Osteocyte (in vitro differentiated cells): ENCODE data around the gene ETV6. TPM values are rescaled to one million over a fixed set of nuclear protein-coding genes. Genes with fewer than 3 reads are reported as not detected.

Experiments used
- DNase-seq: peaks from one replicate; pipeline ENCODE4 v3.0.0; 2021; ENCODE audit warnings: mixed read lengths; ENCODE audit not compliant: unreplicated experiment; ENCODE audit errors: extremely low spot score
- H3K27ac Mint-ChIP-seq: one replicate; pipeline ENCODE4 v1.8.0; 2021; ENCODE audit warnings: mild to moderate bottlenecking, mixed read lengths; ENCODE audit not compliant: unreplicated experiment
- H3K27me3 Mint-ChIP-seq: one replicate; pipeline ENCODE4 v1.8.0; 2021; ENCODE audit warnings: mixed read lengths; ENCODE audit not compliant: unreplicated experiment
- H3K36me3 Mint-ChIP-seq: one replicate; pipeline ENCODE4 v1.8.0; 2021; ENCODE audit warnings: mixed read lengths; ENCODE audit not compliant: unreplicated experiment
- H3K4me1 Mint-ChIP-seq: one replicate; pipeline ENCODE4 v1.8.0; 2021; ENCODE audit warnings: mixed read lengths; ENCODE audit not compliant: unreplicated experiment
- H3K4me3 Mint-ChIP-seq: one replicate; pipeline ENCODE4 v1.8.0; 2021; ENCODE audit warnings: mild to moderate bottlenecking, moderate library complexity, mixed read lengths; ENCODE audit not compliant: unreplicated experiment
- H3K9me3 Mint-ChIP-seq: one replicate; pipeline ENCODE4 v1.8.0; 2021; ENCODE audit warnings: mixed read lengths; ENCODE audit not compliant: unreplicated experiment
- CTCF ChIP-seq: fragments of 200-600 bp; sonication (generic); IDR thresholded peaks from 2 replicates; pipeline ENCODE4 v1.5.0; 2021; ENCODE audit warnings: antibody characterized with exemption, mild to moderate bottlenecking, moderate library complexity
- total RNA-seq: library from RNA; stranded (reverse); gene quantifications from 2 replicates; pipeline ENCODE4 v1.2.1, GENCODE V29; 2021

ETV6 gene
- total RNA-seq, 1 donor from 2014 or later: 24.4 TPM

GRCh38 chr12:11734580-11735180 lies 85.2 kb downstream of the ETV6 start:
- Mint-ChIP-seq H3K36me3 (peaks cover 2% of the 10 kb centered on the region), H3K9me3 (no peaks in the 10 kb centered on the region), H3K4me1 (peaks cover 23% of the 10 kb centered on the region), H3K27ac (peak overlapping the region; percentile 16), H3K4me3 (no peak overlapping the region), H3K27me3 (no peaks in the 10 kb centered on the region)
- no peak for DNase-seq
- no peak for TF ChIP-seq CTCF

GRCh38 chr12:11738450-11738849 lies 89.0 kb downstream of the ETV6 start:
- peaks cover 8% of the 10 kb centered on the region for H3K4me1 Mint-ChIP-seq
- H3K36me3 Mint-ChIP-seq: peaks cover 2% of the 10 kb centered on the region
- no peaks in the 10 kb centered on the region for H3K27me3 Mint-ChIP-seq
- no peak for TF ChIP-seq CTCF
- H3K27ac Mint-ChIP-seq: no peak overlapping the region
- H3K4me3 Mint-ChIP-seq: no peak overlapping the region
- DNase-seq: no peak
- no peaks in the 10 kb centered on the region for H3K9me3 Mint-ChIP-seq

- DNase-seq: no peak
- TF ChIP-seq CTCF: no peak
- H3K9me3 Mint-ChIP-seq: no peaks in the 10 kb centered on the region
- H3K4me3 Mint-ChIP-seq: no peak overlapping the region
- peaks cover 1% of the 10 kb centered on the region for H3K36me3 Mint-ChIP-seq
- no peak overlapping the region for H3K27ac Mint-ChIP-seq
- no peaks in the 10 kb centered on the region for H3K27me3 Mint-ChIP-seq
- peaks cover 10% of the 10 kb centered on the region for H3K4me1 Mint-ChIP-seq
These were observed 90.6 kb downstream of the ETV6 start for GRCh38 chr12:11739980-11740577.

- no peaks in the 10 kb centered on the region for H3K36me3 Mint-ChIP-seq
- H3K9me3 Mint-ChIP-seq: no peaks in the 10 kb centered on the region
- H3K4me1 Mint-ChIP-seq: peaks cover 10% of the 10 kb centered on the region
- no peaks in the 10 kb centered on the region for H3K27me3 Mint-ChIP-seq
- DNase-seq: no peak
- H3K27ac Mint-ChIP-seq: no peak overlapping the region
- no peak for TF ChIP-seq CTCF
- no peak overlapping the region for H3K4me3 Mint-ChIP-seq
These were observed 92.1 kb downstream of the ETV6 start for GRCh38 chr12:11741434-11742092.
